B cell (primary cell): ENCODE results near the gene HIRIP3. TPM values are rescaled to one million over a fixed set of nuclear protein-coding genes. Genes with fewer than 3 reads are reported as not detected.

Experiments
- ATAC-seq: fragments of 200-7000 bp; cut with Tn5 transposase; one replicate; pipeline ENCODE4 v1.10.0; 2021; ENCODE audit warnings: low read depth, mild to moderate bottlenecking, moderate number of reproducible peaks, moderate library complexity
- CTCF ChIA-PET: fragments of 350-600 bp; sonication (Branson Sonifier 250); formaldehyde crosslinking; loops from one replicate; lab custom pipeline; 2021; ENCODE audit warnings: antibody characterized with exemption, inconsistent platforms; lab: Charles Lee
- POLR2A ChIA-PET: fragments of 350-600 bp; sonication (Branson Sonifier 250); formaldehyde crosslinking; loops from one replicate; lab custom pipeline; 2021; ENCODE audit warnings: antibody characterized with exemption; lab: Charles Lee
- DNase-seq: peaks from one replicate; pipeline ENCODE4 v3.0.0; 2013
- H2AFZ ChIP-seq: 2 replicates; pipeline ENCODE4 v1.6.1; 2012; ENCODE audit warnings: mild to moderate bottlenecking, low read depth, low read length; ENCODE audit not compliant: insufficient read depth, poor library complexity, severe bottlenecking
- H3K27ac ChIP-seq, 2 donors: 1 replicate in 1 of 2; 2 replicates in 1 of 2; pipeline ENCODE4 v1.5.1; 2012 to 2013; ENCODE audit warnings: low read length in 2 of 2, mild to moderate bottlenecking in 2 of 2, moderate library complexity in 1 of 2
- H3K27me3 ChIP-seq, 4 experiments: fragments of 200-600 bp in 1 of 4; sonication (generic) in 1 of 4; replicated peaks in 1 of 4; 1 replicate in 2 of 4; 2 replicates in 2 of 4; pipeline versions ENCODE4 v1.6.1 to v1.7.0; 2013 to 2016; ENCODE audit warnings: low read length in 3 of 4, mild to moderate bottlenecking in 2 of 4, mixed read lengths in 1 of 4, moderate library complexity in 1 of 4; ENCODE audit not compliant: insufficient read depth in 4 of 4, control insufficient read depth in 3 of 4; ENCODE audit errors: control extremely low read depth in 1 of 4
- H3K36me3 ChIP-seq, 2 experiments: replicated peaks in 1 of 2; 1 replicate in 1 of 2; 2 replicates in 1 of 2; pipeline versions ENCODE4 v1.6.1 to v1.7.1; 2013; ENCODE audit warnings: low read length in 1 of 2; ENCODE audit not compliant: insufficient read depth in 2 of 2, control insufficient read depth in 1 of 2; ENCODE audit errors: control extremely low read depth in 1 of 2, extremely low read depth in 1 of 2
- H3K4me1 ChIP-seq, 2 donors: fragments of 200-600 bp in 1 of 2; sonication (generic) in 1 of 2; 1 replicate in 1 of 2; 2 replicates in 1 of 2; pipeline versions ENCODE4 v1.5.1 to v1.6.1; 2013 to 2017; ENCODE audit warnings: low read length in 2 of 2; ENCODE audit not compliant: control insufficient read depth in 2 of 2, insufficient read depth in 2 of 2
- H3K4me2 ChIP-seq: replicated peaks from 2 replicates; pipeline ENCODE3; 2012; ENCODE audit warnings: mild to moderate bottlenecking, low read depth, low read length; ENCODE audit not compliant: poor library complexity, severe bottlenecking
- H3K4me3 ChIP-seq, 5 experiments: fragments of 200-600 bp in 1 of 5; sonication (generic) in 1 of 5; 1 replicate in 3 of 5; 2 replicates in 2 of 5; pipeline versions ENCODE4 v1.5.1 to v1.7.0; 2011 to 2016; ENCODE audit warnings: low read length in 4 of 5, mild to moderate bottlenecking in 4 of 5, low read depth in 2 of 5, control low read depth in 1 of 5, moderate library complexity in 1 of 5; ENCODE audit not compliant: insufficient read depth in 1 of 5; ENCODE audit errors: control extremely low read depth in 1 of 5, extremely low read depth in 1 of 5
- H3K79me2 ChIP-seq: fragments of 200-600 bp; sonication (generic); one replicate; pipeline ENCODE4 v1.6.0; 2016; ENCODE audit warnings: low read length; ENCODE audit not compliant: control insufficient read depth, insufficient read depth
- H3K9ac ChIP-seq: fragments of 200-600 bp; sonication (generic); 2 replicates; pipeline ENCODE4 v1.6.1; 2017; ENCODE audit warnings: mild to moderate bottlenecking, low read length, moderate library complexity
- H3K9me3 ChIP-seq, 3 donors: one replicate each; pipeline versions ENCODE4 v1.6.1 to v1.7.1; 2013; ENCODE audit warnings: low read length in 2 of 3; ENCODE audit not compliant: control insufficient read depth in 2 of 3, insufficient read depth in 1 of 3; ENCODE audit errors: control extremely low read depth in 1 of 3
- H4K20me1 ChIP-seq: 2 replicates; pipeline ENCODE4 v1.6.0; 2012; ENCODE audit warnings: mild to moderate bottlenecking, low read length; ENCODE audit not compliant: insufficient read depth, control insufficient read depth, poor library complexity, severe bottlenecking
- H3K27ac Mint-ChIP-seq: one replicate; pipeline ENCODE4 v1.8.0; 2021; ENCODE audit warnings: mixed read lengths
- H3K27me3 Mint-ChIP-seq: one replicate; pipeline ENCODE4 v1.8.0; 2021; ENCODE audit warnings: mixed read lengths
- H3K4me1 Mint-ChIP-seq: one replicate; pipeline ENCODE4 v1.8.0; 2021; ENCODE audit warnings: mixed read lengths
- H3K4me3 Mint-ChIP-seq: one replicate; pipeline ENCODE4 v1.8.0; 2021; ENCODE audit warnings: mixed read lengths
- H3K9me3 Mint-ChIP-seq: one replicate; pipeline ENCODE4 v1.8.0; 2022; ENCODE audit warnings: mixed read lengths; ENCODE audit not compliant: insufficient read depth
- CTCF ChIP-seq: fragments of 200-600 bp; IDR thresholded peaks from one replicate; pipeline ENCODE4 v1.8.0; 2022; ENCODE audit warnings: antibody characterized with exemption, mild to moderate bottlenecking
- EZH2 ChIP-seq: IDR thresholded peaks from 2 replicates; pipeline ENCODE4 v1.6.1; 2012; ENCODE audit warnings: borderline replicate concordance, low read depth, mild to moderate bottlenecking, moderate library complexity, low read length; ENCODE audit not compliant: insufficient read depth, poor library complexity, severe bottlenecking
- WGBS: methylation state at CpG from one replicate; pipeline ENCODE4 v1.1.5; 2013; ENCODE audit warnings: missing lambda C conversion rate; ENCODE audit not compliant: insufficient coverage; 5-methylcytosine and 5-hydroxymethylcytosine counted together
- intact Hi-C: fragments of 100-400 bp; cut with micrococcal nuclease; formaldehyde crosslinking; loops from one replicate; pipeline ENCODE4 v1.10.0; 2022
- polyA plus RNA-seq: library from polyadenylated mRNA; depleted of rRNA; stranded (reverse); fragments of >200 nt; gene quantifications from 2 replicates; pipeline ENCODE4 v1.2.3, GENCODE V29; 2012
- total RNA-seq, 2 donors: library from RNA; stranded (reverse); fragments of 120-200 nt in 1 of 2; gene quantifications; 1 replicate in 1 of 2; 2 replicates in 1 of 2; pipeline versions ENCODE4 v1.2.3 to v1.2.4, GENCODE V29; 2013 to 2022

HIRIP3 gene
- total and polyA plus RNA-seq, 2 donors (not counting 1 experiment from before 2014, with no cell fraction given): 12.2 to 13.9 TPM

DNA sequence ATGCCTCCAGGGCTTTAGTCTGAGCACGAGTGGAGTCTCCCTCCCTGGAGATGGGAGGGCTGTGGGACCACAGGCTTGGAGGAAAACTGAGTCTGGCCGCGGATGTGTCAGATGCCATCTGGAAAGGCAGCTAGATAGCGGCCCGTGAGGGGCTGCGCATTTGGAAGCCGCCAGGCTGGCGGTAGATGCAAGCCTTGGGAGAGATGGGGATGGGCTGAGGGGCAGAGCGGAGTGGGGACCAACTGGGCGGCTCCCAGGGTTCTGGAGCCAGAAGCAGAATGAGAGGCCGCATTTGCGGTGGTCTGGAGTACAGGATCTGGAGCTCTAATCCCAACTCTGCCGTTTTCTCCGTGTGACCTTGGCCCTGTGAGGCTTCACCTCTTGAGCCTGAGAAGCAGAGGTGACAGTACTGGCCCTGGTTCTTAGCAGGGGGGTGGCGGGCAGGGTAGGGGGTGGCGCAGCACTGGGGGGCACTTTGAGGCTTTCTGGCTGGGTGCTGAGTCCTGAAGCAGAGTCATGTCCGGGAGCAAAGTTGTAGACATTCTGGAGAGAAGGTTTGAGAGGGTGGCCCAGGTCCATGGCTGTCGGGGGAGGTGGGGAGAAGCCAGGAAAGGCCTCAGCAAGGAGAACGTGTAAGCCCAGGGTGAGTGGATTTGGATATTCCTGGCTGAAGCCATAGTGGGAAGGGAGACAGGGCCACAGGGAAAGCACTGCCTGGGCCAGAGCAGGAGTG, 7.4 kb upstream of the HIRIP3 start:
- H3K9ac ChIP-seq: no peak overlapping the region
- intact Hi-C loops: no loop called here
- ATAC-seq (no peak), DNase-seq (no peak)
- H3K4me2 ChIP-seq: no peak overlapping the region
- Mint-ChIP-seq H3K27ac (no peak overlapping the region), H3K4me1 (peaks cover 18% of the 10 kb centered on the region), H3K9me3 (no peaks in the 10 kb centered on the region), H3K4me3 (no peak overlapping the region), H3K27me3 (no peaks in the 10 kb centered on the region)
- POLR2A ChIA-PET: interaction anchor here (0.7 to 1.1 kb wide), 2 partner anchors 12 to 192 kb away, joined by 3 to 6 read pairs; no protein-coding TSS in a partner anchor
- H3K4me1 ChIP-seq: peaks cover 4 to 13% of the 10 kb centered on the region in 2 donors
- H3K9me3 ChIP-seq: no peaks in the 10 kb centered on the region
- CTCF ChIA-PET: interaction anchor here (0.6 to 1.5 kb wide), 4 partner anchors 29 to 174 kb away, joined by 3 to 6 read pairs (median 4); partner anchors contain the start of gene TAOK2
- H3K27me3 ChIP-seq: no peaks in the 10 kb centered on the region
- WGBS: 92% methylated on average over 19 of the region's 19 CpGs
- no peak overlapping the region for H3K27ac ChIP-seq
- peaks cover 17% of the 10 kb centered on the region for H4K20me1 ChIP-seq
- TF ChIP-seq EZH2 (no peak), CTCF (no peak)
- H3K4me3 ChIP-seq: no peak overlapping the region
- no peaks in the 10 kb centered on the region for H3K79me2 ChIP-seq
- H3K36me3 ChIP-seq: peaks cover 0 to 42% of the 10 kb centered on the region in 2 experiments
- H2AFZ ChIP-seq: no peak overlapping the region
